Measurements from ENCODE around the gene IGF1R. TPM values are rescaled to one million over a fixed set of nuclear protein-coding genes. Genes with fewer than 3 reads are reported as not detected.

The IGF1R gene
- total RNA-seq, 1 experiment from 2014 or later: 51.6 TPM

- no peak overlapping the region for H3K27ac Mint-ChIP-seq (ENCODE audit: unreplicated experiment)
- Histone ChIP-seq H3K9me3 (no peaks in the 10 kb centered on the region), H3K36me3 (ENCODE audit: control insufficient read depth, insufficient read depth, low read length) (no peaks in the 10 kb centered on the region), H3K4me3 (ENCODE audit: low read depth, low read length) (no peak overlapping the region), H3K4me1 (peaks cover 6% of the 10 kb centered on the region; the same call in 1 of the 2 replicates), H3K27me3 (replicated peaks; ENCODE audit: control insufficient read depth, insufficient read depth, low read length) (no peaks in the 10 kb centered on the region)
- no peak for DNase-seq
- TF ChIP-seq CTCF (IDR thresholded peaks at IDR 0.05; ENCODE audit: insufficient read depth in 1 of 2, low read depth in 1 of 2, low read length in 1 of 2, severe bottlenecking in 1 of 2, unreplicated experiment in 1 of 2): no peak
- CTCF ChIA-PET: no interaction called here
- no peaks in the 10 kb centered on the region for H3K36me3 Mint-ChIP-seq (ENCODE audit: insufficient read depth, unreplicated experiment)
- POLR2A ChIA-PET: no interaction called here
- no TSS peak for BruUV-seq (replicated peaks)
- no peaks in the 10 kb centered on the region for H3K9me3 Mint-ChIP-seq (ENCODE audit: unreplicated experiment)
- peaks cover 27% of the 10 kb centered on the region for H3K27me3 Mint-ChIP-seq (ENCODE audit: insufficient read depth, unreplicated experiment)
- no peak overlapping the region for H3K4me3 Mint-ChIP-seq (ENCODE audit: unreplicated experiment)
- intact Hi-C loops (cut with micrococcal nuclease; ENCODE audit: unreplicated experiment): no loop called here
- no peaks in the 10 kb centered on the region for H3K4me1 Mint-ChIP-seq (ENCODE audit: low read depth, unreplicated experiment)
These were observed 27.3 kb upstream of the IGF1R start for GRCh38 chr15:98621021-98621420.

- POLR2A ChIA-PET: interaction anchor here (0.6 to 0.7 kb wide), 2 partner anchors 27 to 62 kb away, joined by 3 to 10 read pairs; no protein-coding TSS in a partner anchor
- no peaks in the 10 kb centered on the region for H3K4me1 Mint-ChIP-seq (ENCODE audit: low read depth, unreplicated experiment)
- H3K27me3 Mint-ChIP-seq (ENCODE audit: insufficient read depth, unreplicated experiment): peaks cover 29% of the 10 kb centered on the region
- Histone ChIP-seq H3K27me3 (replicated peaks; ENCODE audit: control insufficient read depth, insufficient read depth, low read length) (no peaks in the 10 kb centered on the region), H3K9me3 (no peaks in the 10 kb centered on the region), H3K36me3 (ENCODE audit: control insufficient read depth, insufficient read depth, low read length) (no peaks in the 10 kb centered on the region), H3K4me3 (ENCODE audit: low read depth, low read length) (no peak overlapping the region), H3K4me1 (peaks cover 6% of the 10 kb centered on the region; the same call in 1 of the 2 replicates)
- H3K9me3 Mint-ChIP-seq (ENCODE audit: unreplicated experiment): no peaks in the 10 kb centered on the region
- no peak for TF ChIP-seq CTCF (IDR thresholded peaks at IDR 0.05; ENCODE audit: insufficient read depth in 1 of 2, low read depth in 1 of 2, low read length in 1 of 2, severe bottlenecking in 1 of 2, unreplicated experiment in 1 of 2)
- H3K27ac Mint-ChIP-seq (ENCODE audit: unreplicated experiment): no peak overlapping the region
- no peaks in the 10 kb centered on the region for H3K36me3 Mint-ChIP-seq (ENCODE audit: insufficient read depth, unreplicated experiment)
- no peak for DNase-seq
- intact Hi-C loops (cut with micrococcal nuclease; ENCODE audit: unreplicated experiment): no loop called here
- CTCF ChIA-PET: no interaction called here
- no TSS peak for BruUV-seq (replicated peaks)
- peak overlapping the region; percentile 44 for H3K4me3 Mint-ChIP-seq (ENCODE audit: unreplicated experiment)
These were observed 22.7 kb upstream of the IGF1R start for GRCh38 chr15:98625614-98626013.

GRCh38 chr15:98626153-98626552, 22.2 kb upstream of the IGF1R start:
- ChIA-PET CTCF (no interaction called here), POLR2A (interaction anchor here (0.6 kb wide), 1 partner anchor 62 kb away, joined by 10 read pairs; no protein-coding TSS in a partner anchor)
- no peaks in the 10 kb centered on the region for H3K36me3 ChIP-seq (ENCODE audit: control insufficient read depth, insufficient read depth, low read length)
- H3K27me3 ChIP-seq (replicated peaks; ENCODE audit: control insufficient read depth, insufficient read depth, low read length): no peaks in the 10 kb centered on the region
- peaks cover 6% of the 10 kb centered on the region; the same call in 1 of the 2 replicates for H3K4me1 ChIP-seq
- no peak overlapping the region for H3K27ac Mint-ChIP-seq (ENCODE audit: unreplicated experiment)
- H3K9me3 Mint-ChIP-seq (ENCODE audit: unreplicated experiment): no peaks in the 10 kb centered on the region
- no peak for TF ChIP-seq CTCF (IDR thresholded peaks at IDR 0.05; ENCODE audit: insufficient read depth in 1 of 2, low read depth in 1 of 2, low read length in 1 of 2, severe bottlenecking in 1 of 2, unreplicated experiment in 1 of 2)
- H3K9me3 ChIP-seq: no peaks in the 10 kb centered on the region
- BruUV-seq (replicated peaks): no TSS peak
- no peak for DNase-seq
- no peak overlapping the region for H3K4me3 Mint-ChIP-seq (ENCODE audit: unreplicated experiment)
- peaks cover 29% of the 10 kb centered on the region for H3K27me3 Mint-ChIP-seq (ENCODE audit: insufficient read depth, unreplicated experiment)
- no peaks in the 10 kb centered on the region for H3K36me3 Mint-ChIP-seq (ENCODE audit: insufficient read depth, unreplicated experiment)
- H3K4me1 Mint-ChIP-seq (ENCODE audit: low read depth, unreplicated experiment): no peaks in the 10 kb centered on the region
- intact Hi-C loops (cut with micrococcal nuclease; ENCODE audit: unreplicated experiment): no loop called here
- H3K4me3 ChIP-seq (ENCODE audit: low read depth, low read length): no peak overlapping the region

All from Caco-2 (cell line).